ENCODE results near the gene SLC35E2B. TPM values are rescaled to one million over a fixed set of nuclear protein-coding genes. Genes with fewer than 3 reads are reported as not detected.

The SLC35E2B gene
- total and polyA plus RNA-seq, 2 of the 13 experiments (the other 11 are each of a cell fraction or from before 2014, with no cell fraction given): 14.1 to 19.7 TPM

DNA sequence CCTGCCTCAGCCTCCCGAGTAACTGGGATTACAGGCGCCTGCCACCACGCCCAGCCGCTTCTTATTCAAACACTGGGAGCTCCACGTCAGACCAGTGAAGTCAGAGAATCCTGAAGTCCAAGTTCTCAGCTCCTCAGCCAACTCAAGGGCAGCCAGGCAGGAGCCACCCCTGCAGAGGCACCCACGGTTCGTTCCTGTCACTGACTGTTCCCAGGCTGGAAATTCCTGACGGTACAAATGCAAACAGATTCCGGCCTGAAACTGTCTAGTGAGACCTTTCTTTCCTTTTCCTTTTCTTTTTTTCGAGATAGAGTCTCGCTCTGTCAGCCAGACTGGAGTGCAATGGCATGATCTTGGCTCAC is 11.7 kb downstream of the SLC35E2B start (continued):
- TF ChIP-seq, protein P1, sequence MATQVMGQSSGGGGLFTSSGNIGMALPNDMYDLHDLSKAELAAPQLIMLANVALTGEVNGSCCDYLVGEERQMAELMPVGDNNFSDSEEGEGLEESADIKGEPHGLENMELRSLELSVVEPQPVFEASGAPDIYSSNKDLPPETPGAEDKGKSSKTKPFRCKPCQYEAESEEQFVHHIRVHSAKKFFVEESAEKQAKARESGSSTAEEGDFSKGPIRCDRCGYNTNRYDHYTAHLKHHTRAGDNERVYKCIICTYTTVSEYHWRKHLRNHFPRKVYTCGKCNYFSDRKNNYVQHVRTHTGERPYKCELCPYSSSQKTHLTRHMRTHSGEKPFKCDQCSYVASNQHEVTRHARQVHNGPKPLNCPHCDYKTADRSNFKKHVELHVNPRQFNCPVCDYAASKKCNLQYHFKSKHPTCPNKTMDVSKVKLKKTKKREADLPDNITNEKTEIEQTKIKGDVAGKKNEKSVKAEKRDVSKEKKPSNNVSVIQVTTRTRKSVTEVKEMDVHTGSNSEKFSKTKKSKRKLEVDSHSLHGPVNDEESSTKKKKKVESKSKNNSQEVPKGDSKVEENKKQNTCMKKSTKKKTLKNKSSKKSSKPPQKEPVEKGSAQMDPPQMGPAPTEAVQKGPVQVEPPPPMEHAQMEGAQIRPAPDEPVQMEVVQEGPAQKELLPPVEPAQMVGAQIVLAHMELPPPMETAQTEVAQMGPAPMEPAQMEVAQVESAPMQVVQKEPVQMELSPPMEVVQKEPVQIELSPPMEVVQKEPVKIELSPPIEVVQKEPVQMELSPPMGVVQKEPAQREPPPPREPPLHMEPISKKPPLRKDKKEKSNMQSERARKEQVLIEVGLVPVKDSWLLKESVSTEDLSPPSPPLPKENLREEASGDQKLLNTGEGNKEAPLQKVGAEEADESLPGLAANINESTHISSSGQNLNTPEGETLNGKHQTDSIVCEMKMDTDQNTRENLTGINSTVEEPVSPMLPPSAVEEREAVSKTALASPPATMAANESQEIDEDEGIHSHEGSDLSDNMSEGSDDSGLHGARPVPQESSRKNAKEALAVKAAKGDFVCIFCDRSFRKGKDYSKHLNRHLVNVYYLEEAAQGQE (IDR thresholded peaks at IDR 0.05; ENCODE audit: borderline replicate concordance in 1 of 2, low read depth in 1 of 2, low read length in 2 of 2): no peak
- TF ChIP-seq, protein P2, sequence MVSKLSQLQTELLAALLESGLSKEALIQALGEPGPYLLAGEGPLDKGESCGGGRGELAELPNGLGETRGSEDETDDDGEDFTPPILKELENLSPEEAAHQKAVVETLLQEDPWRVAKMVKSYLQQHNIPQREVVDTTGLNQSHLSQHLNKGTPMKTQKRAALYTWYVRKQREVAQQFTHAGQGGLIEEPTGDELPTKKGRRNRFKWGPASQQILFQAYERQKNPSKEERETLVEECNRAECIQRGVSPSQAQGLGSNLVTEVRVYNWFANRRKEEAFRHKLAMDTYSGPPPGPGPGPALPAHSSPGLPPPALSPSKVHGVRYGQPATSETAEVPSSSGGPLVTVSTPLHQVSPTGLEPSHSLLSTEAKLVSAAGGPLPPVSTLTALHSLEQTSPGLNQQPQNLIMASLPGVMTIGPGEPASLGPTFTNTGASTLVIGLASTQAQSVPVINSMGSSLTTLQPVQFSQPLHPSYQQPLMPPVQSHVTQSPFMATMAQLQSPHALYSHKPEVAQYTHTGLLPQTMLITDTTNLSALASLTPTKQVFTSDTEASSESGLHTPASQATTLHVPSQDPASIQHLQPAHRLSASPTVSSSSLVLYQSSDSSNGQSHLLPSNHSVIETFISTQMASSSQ (IDR thresholded peaks at IDR 0.05; ENCODE audit: low read depth): no peak
- TF ChIP-seq, protein P2 (CRISPR knock-in tag; IDR thresholded peaks at IDR 0.05; ENCODE audit: borderline replicate concordance): no peak
- TF ChIP-seq ZSCAN20 (CRISPR knock-in tag; IDR thresholded peaks at IDR 0.05; ENCODE audit: borderline replicate concordance) (no peak), RARA (CRISPR knock-in tag; IDR thresholded peaks at IDR 0.05) (0 out of 2 replicates have a peak, but pooled peaks have one; percentile 29)

All from HepG2 (cell line).